OCI-LY7 (cell line): ENCODE results near the gene CDRT4. TPM values are rescaled to one million over a fixed set of nuclear protein-coding genes. Genes with fewer than 3 reads are reported as not detected.

Experiments used
- BruUV-seq: library from RNA; stranded (reverse); fragments of 400-500 nt; replicated peaks from 2 replicates; lab custom pipeline; 2021; lab: Mats Ljungman, UMichigan
- CTCF ChIA-PET: fragments of 300-600 bp; sonication (Branson Sonifier 250); formaldehyde crosslinking; loops from one replicate; lab custom pipeline; 2022; ENCODE audit warnings: antibody characterized with exemption; ENCODE audit not compliant: unreplicated experiment; lab: Charles Lee
- POLR2A ChIA-PET: fragments of 300-600 bp; sonication (Branson Sonifier 250); formaldehyde crosslinking; loops from one replicate; lab custom pipeline; 2022; ENCODE audit warnings: antibody characterized with exemption; lab: Charles Lee
- DNase-seq: peaks from one replicate; pipeline ENCODE4 v3.0.0-alpha.2; 2015; ENCODE audit warnings: low spot score
- H2AFZ ChIP-seq: fragments of 200-600 bp; sonication (generic), shearing (Covaris generic); 2 replicates; pipeline ENCODE4 v1.6.1; 2014; ENCODE audit warnings: mild to moderate bottlenecking, antibody characterized with exemption, low read length, moderate library complexity
- H3K27ac ChIP-seq: fragments of 200-600 bp; sonication (generic); 2 replicates; pipeline ENCODE4 v1.5.1; 2014; ENCODE audit warnings: mixed run types, low read depth, mild to moderate bottlenecking, moderate library complexity, low read length, inconsistent platforms; ENCODE audit not compliant: poor library complexity, severe bottlenecking
- H3K36me3 ChIP-seq: fragments of 200-600 bp; sonication (generic); 2 replicates; pipeline ENCODE4 v1.6.1; 2014; ENCODE audit warnings: mild to moderate bottlenecking, antibody characterized with exemption, low read length, moderate library complexity, mixed read lengths; ENCODE audit not compliant: insufficient read depth
- H3K4me1 ChIP-seq: fragments of 200-600 bp; sonication (generic); 2 replicates; pipeline ENCODE4 v1.5.1; 2014; ENCODE audit warnings: mild to moderate bottlenecking, low read length; ENCODE audit not compliant: insufficient read depth, poor library complexity, severe bottlenecking
- H3K4me2 ChIP-seq: fragments of 200-600 bp; sonication (generic); 2 replicates; pipeline ENCODE4 v1.6.1; 2014; ENCODE audit warnings: mild to moderate bottlenecking, low read length
- H3K4me3 ChIP-seq: fragments of 200-600 bp; sonication (generic); 2 replicates; pipeline ENCODE4 v1.5.1; 2014; ENCODE audit warnings: mild to moderate bottlenecking, low read depth, low read length; ENCODE audit not compliant: poor library complexity, severe bottlenecking
- H3K79me2 ChIP-seq: fragments of 200-600 bp; sonication (generic); 2 replicates; pipeline ENCODE4 v1.6.1; 2016; ENCODE audit warnings: low read depth, mild to moderate bottlenecking, low read length, moderate library complexity, mixed read lengths; ENCODE audit not compliant: insufficient read depth
- H3K9me2 ChIP-seq: fragments of 200-600 bp; sonication (generic); 2 replicates; pipeline ENCODE4 v1.6.1; 2016; ENCODE audit warnings: mild to moderate bottlenecking, low read length, mixed read lengths; ENCODE audit not compliant: insufficient read depth
- H3K9me3 ChIP-seq: fragments of 200-600 bp; sonication (generic); 2 replicates; pipeline ENCODE4 v1.6.1; 2014; ENCODE audit warnings: mild to moderate bottlenecking, mixed run types, low read length, mixed read lengths
- H4K20me1 ChIP-seq: fragments of 200-600 bp; sonication (generic); 2 replicates; pipeline ENCODE4 v1.6.1; 2014; ENCODE audit warnings: mild to moderate bottlenecking, antibody characterized with exemption, low read length, moderate library complexity, mixed read lengths; ENCODE audit not compliant: insufficient read depth
- EZH2phosphoT487 ChIP-seq: fragments of 200-600 bp; sonication (generic); IDR thresholded peaks from 2 replicates; pipeline ENCODE4 v1.6.1; 2018; ENCODE audit warnings: low read depth, borderline replicate concordance, mild to moderate bottlenecking, mixed run types, antibody characterized with exemption, low read length, moderate library complexity, mixed read lengths
- intact Hi-C: fragments of 100-400 bp; cut with micrococcal nuclease; formaldehyde crosslinking; loops from one replicate; pipeline ENCODE4 v1.10.0; 2022; ENCODE audit not compliant: unreplicated experiment
- total RNA-seq, 2 experiments: library from RNA; depleted of rRNA in 1 of 2; stranded (reverse); fragments of >200 nt in 1 of 2; shearing (Covaris generic) in 1 of 2; gene quantifications; 2 replicates each; pipeline ENCODE4 v1.2.3, GENCODE V29; 2014 to 2022
- TF ChIP-seq, protein P1 (sequence below): fragments of 200-600 bp; sonication (generic); conservative IDR thresholded peaks from 2 replicates; pipeline ENCODE4 v1.5.1; 2014; ENCODE audit warnings: mild to moderate bottlenecking, antibody characterized with exemption, low read length, moderate library complexity, mixed read lengths

CDRT4 gene
- total RNA-seq, 2 experiments from 2014 or later: 1.7 to 6.2 TPM

- ChIA-PET CTCF (no interaction called here), POLR2A (no interaction called here)
- H3K9me2 ChIP-seq: no peaks in the 10 kb centered on the region
- DNase-seq: no peak
- no peaks in the 10 kb centered on the region for H3K4me1 ChIP-seq
- H3K27ac ChIP-seq: no peak overlapping the region
- H3K4me3 ChIP-seq: no peak overlapping the region
- no peaks in the 10 kb centered on the region for H4K20me1 ChIP-seq
- BruUV-seq: no TSS peak
- no peak overlapping the region for H2AFZ ChIP-seq
- H3K9me3 ChIP-seq: no peaks in the 10 kb centered on the region
- no peaks in the 10 kb centered on the region for H3K36me3 ChIP-seq
- H3K79me2 ChIP-seq: no peaks in the 10 kb centered on the region
- H3K4me2 ChIP-seq: no peak overlapping the region
- intact Hi-C loops: no loop called here
- TF ChIP-seq, protein P1, sequence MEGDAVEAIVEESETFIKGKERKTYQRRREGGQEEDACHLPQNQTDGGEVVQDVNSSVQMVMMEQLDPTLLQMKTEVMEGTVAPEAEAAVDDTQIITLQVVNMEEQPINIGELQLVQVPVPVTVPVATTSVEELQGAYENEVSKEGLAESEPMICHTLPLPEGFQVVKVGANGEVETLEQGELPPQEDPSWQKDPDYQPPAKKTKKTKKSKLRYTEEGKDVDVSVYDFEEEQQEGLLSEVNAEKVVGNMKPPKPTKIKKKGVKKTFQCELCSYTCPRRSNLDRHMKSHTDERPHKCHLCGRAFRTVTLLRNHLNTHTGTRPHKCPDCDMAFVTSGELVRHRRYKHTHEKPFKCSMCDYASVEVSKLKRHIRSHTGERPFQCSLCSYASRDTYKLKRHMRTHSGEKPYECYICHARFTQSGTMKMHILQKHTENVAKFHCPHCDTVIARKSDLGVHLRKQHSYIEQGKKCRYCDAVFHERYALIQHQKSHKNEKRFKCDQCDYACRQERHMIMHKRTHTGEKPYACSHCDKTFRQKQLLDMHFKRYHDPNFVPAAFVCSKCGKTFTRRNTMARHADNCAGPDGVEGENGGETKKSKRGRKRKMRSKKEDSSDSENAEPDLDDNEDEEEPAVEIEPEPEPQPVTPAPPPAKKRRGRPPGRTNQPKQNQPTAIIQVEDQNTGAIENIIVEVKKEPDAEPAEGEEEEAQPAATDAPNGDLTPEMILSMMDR: no peak
- TF ChIP-seq EZH2phosphoT487: no peak
Observed at GRCh38 chr17:15492791-15493692, 25.6 kb upstream of the CDRT4 start.

- ChIA-PET CTCF (no interaction called here), POLR2A (no interaction called here)
- no peaks in the 10 kb centered on the region for H3K4me1 ChIP-seq
Observed at GRCh38 chr17:15492186-15492585, 24.8 kb upstream of the CDRT4 start.

More at GRCh38 chr17:15492186-15492585, 24.8 kb upstream of the CDRT4 start:
- no peak overlapping the region for H3K4me3 ChIP-seq
- no peaks in the 10 kb centered on the region for H4K20me1 ChIP-seq
- no peak for DNase-seq
- no peak for TF ChIP-seq EZH2phosphoT487
- TF ChIP-seq, protein P1: no peak
- H3K9me3 ChIP-seq: no peaks in the 10 kb centered on the region
- BruUV-seq: no TSS peak
- no peaks in the 10 kb centered on the region for H3K36me3 ChIP-seq
- intact Hi-C loops: no loop called here
- no peak overlapping the region for H3K27ac ChIP-seq
- H3K4me2 ChIP-seq: no peak overlapping the region
- no peaks in the 10 kb centered on the region for H3K79me2 ChIP-seq
- H3K9me2 ChIP-seq: no peaks in the 10 kb centered on the region
- no peak overlapping the region for H2AFZ ChIP-seq
